Kidney glomerular epithelial cell (primary cell): ENCODE measurements around the gene SPOCK1.
"Not testable (repeated sequence)": the region's sequence is repeated elsewhere in the genome, so short reads cannot be mapped to it uniquely, and the experiment has no call there.

ENCODE experiments used
- DNase-seq: peaks from one replicate; lab custom pipeline; 2025; lab: John Stamatoyannopoulos, UW

SPOCK1 gene

DNA sequence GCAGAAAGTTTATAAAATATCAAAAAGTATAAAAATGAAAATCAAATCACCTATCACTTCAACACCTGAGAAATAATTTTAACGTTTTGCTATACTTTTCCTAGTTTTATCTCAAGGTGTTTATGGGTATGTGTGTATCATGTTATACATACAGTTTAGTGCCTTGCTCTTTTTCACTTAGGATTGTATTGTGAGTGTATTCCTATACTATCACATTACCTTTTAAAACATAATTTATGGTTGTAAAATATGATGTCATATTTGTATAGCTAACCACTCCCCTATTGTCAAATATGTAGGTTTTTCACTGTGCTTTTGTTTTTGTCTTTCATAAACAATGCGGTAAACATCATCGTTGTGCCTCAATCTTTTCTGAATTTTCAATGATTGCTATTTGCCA lies 479.9 kb downstream of the SPOCK1 start:
- DNase-seq: no peak

DNA sequence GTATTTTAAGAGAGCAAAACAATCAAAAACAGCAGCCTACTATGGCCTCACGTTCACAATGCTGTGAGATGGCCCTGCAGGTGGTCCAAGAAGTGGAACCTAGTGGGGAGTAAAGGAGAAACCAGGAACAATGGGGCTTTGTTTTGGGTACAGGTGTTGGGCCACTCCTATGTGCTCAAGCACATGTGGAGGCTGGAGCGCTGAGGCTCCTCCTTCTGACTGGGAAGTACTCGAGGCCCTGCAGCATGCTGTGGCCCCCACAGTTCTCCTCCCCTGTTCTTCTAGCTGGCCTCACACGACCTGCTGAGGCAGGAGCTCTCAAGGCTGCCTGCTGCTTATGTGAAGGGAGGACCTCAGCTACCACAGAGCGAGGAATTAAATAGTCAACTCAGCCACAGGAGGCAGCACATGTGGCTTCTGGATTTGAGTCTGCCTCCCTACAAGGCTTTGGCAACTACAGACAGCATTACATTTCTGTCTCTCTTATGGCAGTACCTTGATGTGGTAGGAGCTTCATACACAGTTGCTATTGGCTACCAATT lies 482.3 kb downstream of the SPOCK1 start:
- DNase-seq: no peak

DNA sequence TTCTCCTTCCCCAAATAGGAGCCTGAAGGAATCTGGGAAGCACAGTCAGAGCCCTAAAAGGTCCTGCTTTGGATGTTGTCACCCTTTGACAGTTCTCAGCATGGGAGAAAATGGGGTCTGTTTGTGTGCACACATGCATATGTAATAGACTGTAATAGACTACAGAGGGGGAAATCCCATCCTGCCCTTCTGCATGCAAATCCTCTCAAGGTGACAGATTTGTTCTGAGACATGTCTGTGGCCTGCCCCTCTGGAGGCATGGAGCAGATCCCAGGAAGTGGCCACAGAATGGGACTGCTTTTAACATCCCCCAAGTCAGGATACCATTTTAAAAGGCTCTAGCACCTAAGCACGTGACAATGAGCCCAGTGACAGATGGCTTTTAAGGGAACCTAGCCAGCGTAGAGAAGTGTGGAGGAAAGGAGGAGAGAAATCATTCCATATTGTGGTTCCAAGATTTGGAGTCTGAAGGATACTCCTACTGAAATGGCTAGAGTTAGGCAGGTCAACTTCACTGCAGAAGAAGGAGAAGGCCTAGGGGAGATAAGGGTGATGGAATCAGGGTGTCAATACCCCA lies 483.5 kb downstream of the SPOCK1 start:
- no peak for DNase-seq

DNA sequence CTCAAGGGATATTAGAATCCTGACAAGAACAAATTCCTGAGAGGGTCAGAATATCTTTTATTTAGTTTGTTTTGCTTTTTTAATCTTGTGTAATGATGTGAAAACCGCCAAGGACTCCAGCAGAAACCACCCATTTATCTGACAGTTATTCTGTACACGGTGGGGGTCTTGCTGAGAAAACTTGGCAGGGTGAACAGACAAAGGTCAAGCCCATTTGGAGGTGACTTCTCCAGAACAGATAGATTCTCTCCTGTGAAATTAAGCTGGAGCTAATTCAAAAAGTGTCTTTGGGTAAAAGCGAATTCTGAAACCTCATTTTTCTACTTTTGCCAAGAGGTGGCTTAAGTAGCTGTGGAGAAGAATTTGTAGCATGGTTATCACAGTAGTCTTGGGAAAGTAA lies 484.4 kb downstream of the SPOCK1 start:
- DNase-seq: no peak

DNA sequence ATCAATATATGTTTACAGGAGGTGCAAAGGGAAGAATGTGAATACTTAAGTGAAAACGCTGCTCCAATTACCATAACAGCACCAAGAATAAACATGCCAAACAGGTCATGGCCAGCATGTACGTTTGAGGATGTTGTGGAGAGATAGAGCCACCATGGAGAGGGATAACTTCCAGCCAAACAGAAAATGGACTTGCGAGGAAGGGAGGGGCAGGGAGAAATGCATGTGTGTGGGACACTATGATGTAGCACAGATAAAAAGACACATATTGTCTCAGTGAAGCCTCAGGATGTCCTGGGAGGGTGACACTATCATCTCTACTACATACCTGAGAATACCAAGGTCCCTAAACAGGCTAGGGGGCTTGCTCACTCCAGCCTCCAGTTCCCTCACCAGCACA lies 488.9 kb downstream of the SPOCK1 start:
- DNase-seq: no peak

DNA sequence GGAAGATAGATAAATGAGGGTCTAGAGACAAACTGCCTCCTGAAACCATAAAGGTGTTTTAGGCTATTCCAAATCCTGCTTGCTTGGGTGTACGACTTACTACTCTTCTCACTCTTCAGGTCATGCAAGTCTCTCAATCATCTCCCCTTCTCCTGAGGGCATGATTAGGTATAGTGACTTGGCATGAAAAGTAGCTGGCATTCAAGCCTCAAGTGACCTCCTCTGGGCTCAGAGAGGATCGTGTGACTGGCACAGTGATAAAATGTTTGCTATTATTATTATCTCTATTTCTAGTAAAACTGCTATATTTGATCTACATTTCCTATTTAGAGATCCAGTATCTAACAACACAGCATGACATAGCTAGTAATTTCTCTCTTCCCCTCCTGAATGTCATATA lies 494.8 kb downstream of the SPOCK1 start:
- no peak for DNase-seq

DNA sequence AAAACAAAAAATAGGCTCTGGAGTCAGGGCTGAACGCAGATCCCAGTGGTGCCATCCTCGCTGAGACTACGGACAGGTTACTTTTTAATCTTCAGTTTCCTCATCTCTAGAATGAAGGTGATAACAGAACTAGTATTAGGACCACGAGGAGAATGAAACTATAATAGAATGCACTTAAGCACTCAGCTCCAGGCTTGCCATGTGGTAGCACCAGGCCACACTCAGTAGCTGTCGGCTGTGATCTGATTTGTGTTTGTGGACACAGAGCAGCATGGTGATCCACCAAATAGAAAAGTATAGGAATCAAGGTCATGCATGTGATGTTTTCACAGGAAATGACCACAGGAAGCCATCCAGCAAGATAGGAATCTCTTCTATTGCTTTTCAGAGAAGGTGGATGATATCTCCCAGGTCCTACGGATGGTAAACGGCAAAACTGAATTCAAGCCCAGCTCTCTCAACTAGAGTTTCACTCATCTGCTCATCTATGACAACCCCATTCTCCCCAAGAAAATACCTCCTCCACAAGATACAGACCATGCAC lies 498.0 kb downstream of the SPOCK1 start:
- no peak for DNase-seq

DNA sequence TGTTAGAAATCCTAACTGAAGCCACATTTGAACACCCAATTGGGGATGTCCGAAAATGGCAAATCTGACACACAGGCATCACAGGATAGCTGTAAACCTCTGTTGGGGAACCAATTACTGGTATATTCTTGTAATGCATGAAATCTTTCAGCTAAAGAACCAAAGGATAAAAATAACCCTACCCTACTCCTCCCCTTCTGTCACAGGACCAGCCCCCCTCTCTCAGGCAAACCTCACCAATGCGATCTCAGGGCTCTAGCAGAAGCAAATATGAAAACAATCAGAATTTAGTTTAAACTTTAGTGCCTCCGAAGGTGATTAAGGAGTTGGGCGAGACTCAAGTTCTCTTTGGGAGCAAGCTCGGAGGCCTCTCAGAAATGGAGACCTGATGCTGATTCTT lies 499.3 kb downstream of the SPOCK1 start:
- no peak for DNase-seq

DNA sequence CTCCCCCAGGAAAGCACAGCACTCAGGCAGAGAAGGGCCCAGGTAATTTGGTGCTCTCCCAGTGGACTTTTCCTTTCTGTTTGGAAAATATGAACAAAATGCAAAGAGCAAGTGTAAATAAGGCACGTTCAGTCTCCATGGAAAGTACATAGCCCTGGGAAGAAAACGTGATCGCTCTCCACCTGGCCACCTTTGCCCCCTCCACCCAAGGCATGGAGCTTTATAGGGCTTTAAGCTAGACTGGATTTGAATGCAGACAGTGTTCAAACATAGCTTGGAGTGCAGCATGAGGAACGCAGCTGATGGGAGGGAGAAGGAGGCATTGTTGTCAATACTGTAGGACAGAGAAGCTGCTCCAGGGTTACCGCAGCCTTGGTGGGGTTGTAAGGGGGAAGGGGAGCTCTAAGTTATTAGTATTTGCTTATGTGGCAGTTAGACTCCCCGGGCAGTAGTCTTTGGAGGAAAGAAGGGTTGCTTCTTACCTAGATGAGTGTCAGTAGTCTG lies 500.2 kb downstream of the SPOCK1 start:
- DNase-seq: no peak

DNA sequence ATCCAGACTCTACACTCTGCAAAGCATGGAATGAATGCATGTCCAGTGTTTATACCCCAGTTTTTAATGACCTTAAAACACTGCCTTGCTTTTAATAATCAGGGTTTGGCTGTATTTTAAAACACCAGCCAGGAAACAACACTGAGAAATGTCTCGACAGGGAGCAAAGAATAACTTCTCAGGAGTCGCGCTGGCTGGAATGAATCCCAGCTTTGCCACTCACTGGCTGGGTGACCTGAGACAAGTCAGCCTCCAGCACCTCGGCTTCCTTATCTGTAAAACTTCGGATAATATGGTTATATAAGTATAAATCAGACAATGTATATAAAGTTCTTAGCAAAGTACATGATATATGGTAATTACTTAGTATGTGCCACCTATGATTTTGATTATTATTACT lies 505.0 kb downstream of the SPOCK1 start:
- no peak for DNase-seq

DNA sequence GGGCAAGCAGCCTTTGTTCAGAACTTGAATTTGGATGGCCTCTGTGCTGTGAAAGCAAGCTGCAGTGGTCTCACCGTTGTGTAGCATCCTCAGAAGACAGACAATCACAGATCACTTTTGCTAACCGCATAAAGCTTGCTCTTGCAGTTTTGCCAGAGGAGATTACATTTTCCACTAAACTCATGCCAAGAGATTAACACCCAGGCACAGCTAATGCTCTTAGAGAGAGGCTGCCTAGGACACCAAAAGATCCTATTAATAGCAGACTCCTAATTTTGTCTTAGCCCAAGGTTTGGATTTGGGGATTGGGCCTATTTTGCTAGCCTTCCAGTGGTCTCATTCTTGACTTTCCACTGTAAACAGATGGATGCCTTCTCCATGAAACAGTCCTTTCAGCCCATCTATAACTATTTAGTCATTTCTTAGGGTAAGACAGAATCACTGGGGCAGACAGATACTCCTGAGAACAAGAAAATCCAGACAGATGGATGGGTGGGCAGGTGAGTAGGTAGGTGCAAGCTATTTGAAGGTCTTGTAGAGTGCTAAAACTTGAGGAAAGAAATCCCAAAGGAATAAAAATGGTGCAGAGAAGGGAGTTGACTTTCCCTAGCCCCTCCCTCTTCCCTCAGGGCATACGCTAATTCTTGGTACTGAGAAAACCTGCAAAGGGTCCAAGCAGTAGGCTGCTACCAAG lies 506.2 kb downstream of the SPOCK1 start:
- no peak for DNase-seq

DNA sequence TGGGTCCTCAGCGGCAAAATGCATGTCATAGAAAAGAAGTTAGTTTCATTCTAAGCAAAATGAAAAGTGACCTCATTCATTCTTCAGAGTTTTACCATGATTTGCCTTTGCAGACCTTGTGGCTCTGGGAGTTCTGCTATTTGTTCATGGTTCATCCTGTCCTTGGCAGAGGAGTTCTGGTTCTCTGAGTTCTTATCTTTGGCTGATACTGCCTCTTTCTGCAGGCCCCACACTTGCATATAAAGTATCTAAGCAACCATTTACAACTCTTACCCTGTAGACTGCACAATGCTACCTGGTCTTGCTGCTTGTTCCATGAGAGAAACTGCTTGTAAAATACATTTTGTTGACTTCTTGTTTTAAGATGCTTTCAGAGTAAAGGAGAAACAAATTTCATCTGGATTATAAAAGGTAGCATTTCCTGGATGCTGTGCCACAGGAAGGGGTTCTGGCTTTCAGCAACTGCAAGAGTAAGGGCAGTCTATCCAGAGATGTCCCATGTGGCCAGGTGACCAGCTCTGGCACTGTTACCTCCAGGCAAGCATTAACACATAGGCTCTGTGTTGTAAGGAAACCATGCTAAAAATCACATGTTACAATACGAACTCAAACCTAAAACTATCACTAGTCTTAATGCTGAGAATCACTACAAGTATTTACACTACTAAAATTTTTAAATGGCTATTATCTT lies 513.2 kb downstream of the SPOCK1 start:
- DNase-seq: no peak

DNA sequence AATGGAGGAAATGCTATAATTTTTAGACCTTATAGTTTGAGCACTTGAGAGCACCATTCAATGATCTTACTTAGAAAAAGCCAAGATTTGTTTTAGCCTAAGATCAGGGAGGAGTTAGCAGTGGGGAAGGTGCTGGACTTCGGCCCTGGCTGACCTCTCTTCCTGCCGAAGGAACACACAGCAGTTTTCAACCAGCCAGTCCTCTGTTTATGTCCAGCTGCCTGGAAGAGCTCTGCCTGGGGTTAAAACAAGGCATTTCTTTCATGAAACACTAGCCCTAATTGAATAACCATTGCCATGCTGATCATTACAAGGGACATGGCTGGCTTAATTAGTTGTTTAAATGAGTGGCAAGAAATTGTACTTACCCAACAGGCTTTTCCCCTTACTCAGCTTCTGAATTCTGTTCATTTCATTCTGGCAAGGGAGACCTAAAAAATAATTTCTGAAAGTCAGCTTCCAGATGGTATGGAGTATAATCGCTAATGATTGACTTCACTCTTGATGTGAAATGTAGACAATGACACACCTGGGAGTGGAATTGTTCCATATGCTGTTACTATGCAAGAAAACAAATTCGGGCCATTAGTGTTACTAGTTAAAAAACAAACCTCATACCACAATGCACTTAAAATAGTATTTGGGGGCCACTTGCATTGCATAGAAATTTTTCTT lies 514.2 kb downstream of the SPOCK1 start:
- DNase-seq: no peak

DNA sequence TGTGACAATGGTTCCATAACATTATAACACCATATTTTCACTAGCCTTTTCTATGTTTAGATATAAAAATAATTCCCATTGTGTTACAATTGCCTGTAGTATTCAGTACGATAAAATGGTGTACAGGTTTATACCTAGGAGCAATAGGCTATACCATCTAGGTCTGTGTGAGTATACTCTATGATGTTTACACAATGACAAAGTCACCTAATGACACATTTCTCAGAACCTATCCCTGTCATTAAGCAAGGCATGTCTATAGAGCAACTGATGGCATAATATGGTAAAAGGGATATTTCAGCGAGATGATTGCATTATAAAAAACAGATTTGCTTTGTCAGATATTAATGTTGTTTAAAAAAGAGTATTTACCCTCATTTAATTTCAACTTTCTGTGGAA lies 517.2 kb downstream of the SPOCK1 start:
- no peak for DNase-seq

DNA sequence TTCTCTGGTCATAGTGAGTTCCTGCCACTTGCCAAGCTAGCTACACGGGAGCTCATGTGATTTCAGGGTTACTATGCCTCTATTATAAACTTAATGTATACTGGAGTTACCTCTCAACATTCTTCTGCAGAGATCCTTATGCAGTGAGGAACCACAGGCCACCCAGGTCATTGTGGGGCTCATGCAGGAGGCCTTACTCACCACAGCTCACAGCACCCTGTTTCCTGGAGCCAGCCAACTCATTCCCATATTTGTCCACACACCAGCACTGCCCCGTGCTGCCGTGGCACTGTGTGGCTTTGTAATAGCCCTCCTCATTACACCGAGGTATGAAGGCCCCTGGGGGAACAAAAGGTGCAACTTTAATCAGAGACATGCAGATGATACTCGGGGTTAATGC lies 520.0 kb downstream of the SPOCK1 start:
- no peak for DNase-seq

DNA sequence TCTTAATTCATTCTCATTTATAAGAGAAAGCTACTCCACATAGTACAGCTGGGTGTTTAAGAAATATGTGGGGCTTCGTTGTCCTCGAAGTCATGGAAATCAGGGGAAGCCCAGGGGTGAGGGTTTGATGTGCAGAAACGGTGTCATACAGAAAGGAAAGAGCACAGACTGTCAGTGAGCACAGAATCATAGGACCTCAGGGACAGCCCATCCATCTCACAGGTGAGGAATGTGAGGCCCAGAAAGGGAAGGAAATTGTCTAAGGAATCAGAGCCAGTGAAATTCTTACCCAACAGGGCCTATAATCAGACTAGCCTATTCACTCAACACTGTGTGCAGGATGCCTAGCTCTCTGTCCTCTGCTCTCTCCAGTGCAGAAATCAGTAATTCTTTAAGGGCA lies 535.6 kb downstream of the SPOCK1 start:
- no peak for DNase-seq

DNA sequence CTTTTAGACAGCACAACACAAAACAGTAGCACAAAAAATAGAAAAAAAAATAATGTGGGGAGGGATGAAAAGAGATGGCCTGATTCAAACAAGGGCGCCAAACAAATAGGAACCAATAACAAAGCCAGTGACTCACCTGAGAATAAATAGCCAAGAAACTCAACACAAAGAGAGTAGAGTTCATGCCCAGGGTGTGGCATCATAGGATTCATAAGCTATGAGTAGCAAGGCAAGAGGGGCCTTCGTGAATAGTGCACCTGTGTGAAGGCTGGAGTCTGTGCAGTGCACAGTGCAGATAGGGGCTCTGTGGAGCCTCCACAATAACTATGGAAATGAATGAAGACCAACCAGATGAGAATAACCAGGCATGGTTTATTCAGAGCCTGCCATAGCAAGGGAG lies 541.7 kb downstream of the SPOCK1 start:
- DNase-seq: no peak

DNA sequence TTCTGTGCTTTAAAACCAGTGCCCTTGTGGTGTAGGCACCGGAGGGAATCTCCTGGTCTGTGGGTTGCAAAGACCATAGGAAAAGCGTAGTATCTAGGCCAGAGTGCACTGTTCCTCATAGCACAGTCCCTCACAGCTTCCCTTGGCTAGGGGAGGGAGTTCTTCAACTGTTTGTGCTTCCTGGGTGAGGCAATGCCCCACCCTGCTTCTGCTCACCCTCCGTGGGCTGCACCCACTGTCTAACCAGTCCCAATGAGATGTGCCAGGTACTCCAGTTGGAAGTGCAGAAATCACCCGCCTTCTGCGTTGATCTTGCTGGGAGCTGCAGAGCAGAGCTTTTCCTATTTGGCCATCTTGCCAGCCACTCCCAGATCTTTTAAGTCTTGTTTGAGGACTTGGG lies 545.0 kb downstream of the SPOCK1 start:
- DNase-seq: not testable (repeated sequence)

DNA sequence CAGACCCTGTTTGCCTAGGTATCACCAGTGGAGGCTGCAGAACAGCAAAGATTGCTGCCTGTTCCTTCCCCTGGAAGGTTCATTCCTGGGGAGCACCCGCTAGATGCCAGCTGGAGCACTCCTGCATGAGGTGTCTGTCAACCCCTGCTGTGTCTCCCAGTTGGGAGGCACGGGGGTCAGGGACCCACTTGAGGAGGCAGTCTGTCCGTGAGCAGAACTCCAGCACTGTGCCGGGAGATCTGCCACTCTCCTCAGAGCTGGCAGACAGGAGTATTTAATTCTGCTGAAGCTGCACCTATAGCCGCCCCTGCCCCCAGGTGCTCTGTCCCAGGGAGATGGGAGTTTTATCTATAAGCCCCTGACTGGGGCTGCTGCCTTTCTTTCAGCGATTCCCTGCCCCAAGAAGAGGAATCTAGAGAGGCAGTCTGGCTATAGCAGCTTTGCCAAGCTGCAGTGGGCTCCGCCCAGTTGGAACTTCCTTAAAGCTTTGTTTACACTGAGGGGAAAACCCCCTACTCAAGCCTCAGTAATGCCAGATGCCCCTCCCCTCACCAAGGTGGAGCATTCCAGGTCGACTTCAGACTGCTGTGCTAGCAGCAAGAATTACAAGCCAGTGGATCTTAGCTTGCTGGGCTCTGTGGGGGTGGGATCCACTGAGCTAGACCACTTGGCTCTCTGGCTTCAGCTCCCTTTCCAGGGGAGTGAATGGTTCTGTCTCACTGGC lies 545.6 kb downstream of the SPOCK1 start:
- DNase-seq: not testable (repeated sequence)

DNA sequence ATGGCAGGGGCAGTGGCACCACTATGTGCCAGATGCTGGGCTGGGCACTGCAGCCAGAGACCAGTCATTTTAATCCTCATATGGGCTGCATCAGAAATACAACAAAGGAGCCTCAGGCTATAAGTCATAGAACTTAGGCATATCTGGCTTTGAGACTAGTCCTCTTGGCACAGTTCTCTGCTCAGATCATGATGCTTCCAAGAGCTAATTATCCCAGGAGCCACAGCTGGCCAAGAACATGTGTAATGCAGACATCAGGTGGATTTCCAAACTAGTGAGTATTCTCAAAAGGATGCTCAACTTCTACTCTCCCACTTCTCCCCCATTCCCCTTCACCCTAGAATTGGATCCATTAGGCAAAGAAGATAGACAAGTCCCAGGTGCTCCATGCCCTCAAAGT lies 571.6 kb downstream of the SPOCK1 start:
- no peak for DNase-seq

DNA sequence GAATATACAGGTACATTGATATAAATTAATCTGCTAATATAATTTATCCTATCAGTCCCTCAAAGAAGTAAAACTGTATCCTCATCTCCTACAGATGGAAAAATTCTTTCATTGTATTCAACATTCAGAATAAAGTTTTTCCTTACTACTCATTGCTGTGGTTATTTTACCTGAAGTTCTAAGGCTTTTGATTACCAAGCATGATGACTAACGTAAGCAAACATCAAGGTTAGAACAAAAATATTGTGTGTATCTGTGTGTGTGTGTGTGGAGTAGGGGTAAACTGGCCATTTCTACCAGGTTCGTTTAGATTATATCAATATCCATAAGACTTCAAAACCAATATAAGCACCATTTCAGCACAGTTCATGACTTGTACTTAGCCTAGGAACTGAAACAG lies 573.1 kb downstream of the SPOCK1 start:
- no peak for DNase-seq
